Measurements from ENCODE around the gene RPS18. TPM values are rescaled to one million over a fixed set of nuclear protein-coding genes. Genes with fewer than 3 reads are reported as not detected.
A peak's percentile ranks its signal among the peaks of the same experiment; 100 is the strongest.

The RPS18 gene
- total RNA-seq, 2 donors from 2014 or later: 1,188 to 1,719 TPM

DNA sequence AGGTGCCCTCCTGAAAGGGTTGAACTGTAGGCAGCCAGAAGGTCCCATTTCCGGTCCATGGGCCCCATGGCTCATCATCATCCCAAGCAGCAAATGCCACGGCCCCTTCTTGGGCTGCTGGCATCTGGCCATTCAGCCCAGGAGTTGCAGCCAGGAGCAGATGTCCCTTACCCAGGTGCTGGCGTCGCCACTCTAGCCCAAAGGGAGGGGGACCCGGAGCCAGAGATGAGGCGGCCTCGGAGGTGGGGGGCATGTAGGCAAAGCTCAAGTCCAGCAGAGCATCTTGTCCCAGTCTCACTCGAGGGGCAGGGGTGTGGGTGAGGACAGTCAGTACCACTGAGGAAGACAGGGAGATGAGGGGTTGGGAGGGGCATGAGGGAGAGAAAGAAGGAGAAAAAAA is 33.2 kb downstream of the RPS18 start:
- Histone ChIP-seq H3K4me1 (peaks cover 0 to 13% of the 10 kb centered on the region in 2 donors), H3K4me3 (no peak overlapping the region), H3K27ac (no peak overlapping the region), H3K9me3 (no peaks in the 10 kb centered on the region), H3K27me3 (no peaks in the 10 kb centered on the region), H3K36me3 (peaks cover 23% of the 10 kb centered on the region)
- DNase-seq (ENCODE audit: low spot score): no peak
- TF ChIP-seq, protein P1, sequence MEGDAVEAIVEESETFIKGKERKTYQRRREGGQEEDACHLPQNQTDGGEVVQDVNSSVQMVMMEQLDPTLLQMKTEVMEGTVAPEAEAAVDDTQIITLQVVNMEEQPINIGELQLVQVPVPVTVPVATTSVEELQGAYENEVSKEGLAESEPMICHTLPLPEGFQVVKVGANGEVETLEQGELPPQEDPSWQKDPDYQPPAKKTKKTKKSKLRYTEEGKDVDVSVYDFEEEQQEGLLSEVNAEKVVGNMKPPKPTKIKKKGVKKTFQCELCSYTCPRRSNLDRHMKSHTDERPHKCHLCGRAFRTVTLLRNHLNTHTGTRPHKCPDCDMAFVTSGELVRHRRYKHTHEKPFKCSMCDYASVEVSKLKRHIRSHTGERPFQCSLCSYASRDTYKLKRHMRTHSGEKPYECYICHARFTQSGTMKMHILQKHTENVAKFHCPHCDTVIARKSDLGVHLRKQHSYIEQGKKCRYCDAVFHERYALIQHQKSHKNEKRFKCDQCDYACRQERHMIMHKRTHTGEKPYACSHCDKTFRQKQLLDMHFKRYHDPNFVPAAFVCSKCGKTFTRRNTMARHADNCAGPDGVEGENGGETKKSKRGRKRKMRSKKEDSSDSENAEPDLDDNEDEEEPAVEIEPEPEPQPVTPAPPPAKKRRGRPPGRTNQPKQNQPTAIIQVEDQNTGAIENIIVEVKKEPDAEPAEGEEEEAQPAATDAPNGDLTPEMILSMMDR (IDR thresholded peaks at IDR 0.05): no peak

DNA sequence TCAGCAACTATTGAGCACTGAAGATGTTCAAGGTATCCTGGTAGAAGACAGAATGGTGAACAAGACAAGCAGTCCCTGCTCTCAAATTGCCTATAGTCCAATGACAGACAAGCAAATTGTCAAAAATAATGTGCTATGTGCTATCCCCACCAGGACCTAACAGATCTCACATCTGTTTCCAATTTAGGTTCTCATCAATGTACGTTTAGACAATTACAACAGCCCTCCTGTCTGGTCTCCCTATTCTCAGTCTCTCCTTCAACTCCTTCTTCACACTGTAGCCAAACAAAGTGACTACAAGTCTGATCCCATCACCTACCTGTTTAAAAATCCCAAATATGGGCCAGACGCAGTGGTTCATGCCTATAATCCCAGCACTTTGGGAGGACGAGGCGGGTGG is 34.5 kb downstream of the RPS18 start:
- TF ChIP-seq, protein P1 (IDR thresholded peaks at IDR 0.05): no peak
- DNase-seq (ENCODE audit: low spot score): no peak
- H3K36me3 ChIP-seq: peaks cover 27% of the 10 kb centered on the region
- peaks cover 0 to 4% of the 10 kb centered on the region in 2 donors for H3K4me1 ChIP-seq
- H3K27ac ChIP-seq: no peak overlapping the region
- H3K27me3 ChIP-seq: no peaks in the 10 kb centered on the region
- no peaks in the 10 kb centered on the region for H3K9me3 ChIP-seq
- no peak overlapping the region for H3K4me3 ChIP-seq

DNA sequence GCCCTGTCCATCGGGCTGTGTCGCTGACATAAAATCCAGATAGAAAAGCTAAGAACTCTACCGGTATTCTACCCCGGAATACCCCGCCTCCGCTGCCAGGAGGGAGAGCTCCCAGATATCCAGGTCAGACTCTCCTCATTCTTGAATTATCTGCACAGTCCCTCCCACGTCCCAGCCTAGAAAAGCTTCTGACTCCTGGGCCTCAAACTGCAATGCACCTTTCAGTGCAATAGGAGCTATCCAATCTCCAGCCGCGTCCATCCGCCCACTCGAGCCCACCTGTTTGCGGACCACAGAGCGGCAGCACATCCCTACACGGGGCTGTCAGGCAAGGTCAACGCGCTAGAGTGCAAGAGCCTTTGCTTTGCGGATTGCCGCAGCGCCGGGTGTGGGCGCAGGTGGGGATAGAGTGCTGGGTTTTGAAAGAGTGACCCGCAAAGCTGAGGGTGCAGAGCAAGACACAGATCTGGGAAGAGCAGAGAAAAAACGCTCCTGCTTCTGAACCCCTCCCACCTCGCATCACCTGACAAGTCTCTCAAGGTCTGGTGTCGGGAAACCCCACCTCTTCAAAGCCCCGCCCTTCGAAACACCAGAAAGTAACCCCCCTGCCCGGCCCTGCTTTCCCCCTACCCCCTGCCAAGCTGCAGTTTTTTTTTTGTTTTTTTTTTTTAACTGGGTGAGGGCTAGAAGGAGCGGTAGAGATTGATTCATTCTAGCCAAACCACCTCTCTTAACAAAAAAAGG is 40.7 kb downstream of the RPS18 start:
- H3K36me3 ChIP-seq: peaks cover 3% of the 10 kb centered on the region
- peaks cover 0 to 44% of the 10 kb centered on the region in 2 donors for H3K4me1 ChIP-seq
- DNase-seq (ENCODE audit: low spot score): no peak
- no peaks in the 10 kb centered on the region for H3K27me3 ChIP-seq
- TF ChIP-seq, protein P1 (IDR thresholded peaks at IDR 0.05): no peak
- H3K9me3 ChIP-seq: no peaks in the 10 kb centered on the region
- H3K4me3 ChIP-seq: peak overlapping the region; percentile 75 to 80
- peak overlapping the region; percentile 89 to 91 for H3K27ac ChIP-seq

DNA sequence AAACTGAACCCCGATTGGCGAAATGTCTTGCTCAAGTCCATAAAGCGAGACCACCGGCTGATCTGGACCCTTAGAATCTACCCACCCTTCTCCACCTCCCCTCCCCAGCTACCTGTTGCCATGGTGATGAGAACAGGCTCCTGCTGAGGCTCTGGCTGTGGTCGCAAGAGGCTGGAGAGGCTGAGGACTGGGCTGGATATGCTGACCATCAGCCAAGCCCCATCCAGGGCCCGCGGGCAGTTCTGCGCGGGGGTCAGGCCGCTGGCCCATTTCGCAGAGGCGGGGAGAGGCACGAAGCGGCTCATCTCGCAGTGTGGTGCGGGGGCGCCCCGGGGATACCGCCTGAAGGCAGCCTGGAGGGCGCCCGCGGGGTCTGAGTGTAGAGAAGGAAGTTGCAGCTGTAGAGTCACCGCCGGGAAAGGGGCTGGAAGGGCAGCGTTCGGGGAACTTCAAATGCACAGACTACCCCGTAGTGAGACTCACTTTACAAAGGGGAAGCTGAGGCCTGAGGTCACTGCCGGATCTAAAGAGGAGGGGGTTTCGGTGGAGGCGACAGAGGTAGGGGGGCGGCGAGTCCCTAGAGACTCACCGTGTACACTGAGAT is 41.3 kb downstream of the RPS18 start:
- H3K36me3 ChIP-seq: peaks cover 3% of the 10 kb centered on the region
- H3K9me3 ChIP-seq: no peaks in the 10 kb centered on the region
- no peaks in the 10 kb centered on the region for H3K27me3 ChIP-seq
- peaks cover 0 to 45% of the 10 kb centered on the region in 2 donors for H3K4me1 ChIP-seq
- peak overlapping the region; percentile 75 to 80 for H3K4me3 ChIP-seq
- peak overlapping the region; percentile 89 to 91 for H3K27ac ChIP-seq
- TF ChIP-seq, protein P1 (IDR thresholded peaks at IDR 0.05): no peak
- peak; percentile 73 for DNase-seq (ENCODE audit: low spot score)

DNA sequence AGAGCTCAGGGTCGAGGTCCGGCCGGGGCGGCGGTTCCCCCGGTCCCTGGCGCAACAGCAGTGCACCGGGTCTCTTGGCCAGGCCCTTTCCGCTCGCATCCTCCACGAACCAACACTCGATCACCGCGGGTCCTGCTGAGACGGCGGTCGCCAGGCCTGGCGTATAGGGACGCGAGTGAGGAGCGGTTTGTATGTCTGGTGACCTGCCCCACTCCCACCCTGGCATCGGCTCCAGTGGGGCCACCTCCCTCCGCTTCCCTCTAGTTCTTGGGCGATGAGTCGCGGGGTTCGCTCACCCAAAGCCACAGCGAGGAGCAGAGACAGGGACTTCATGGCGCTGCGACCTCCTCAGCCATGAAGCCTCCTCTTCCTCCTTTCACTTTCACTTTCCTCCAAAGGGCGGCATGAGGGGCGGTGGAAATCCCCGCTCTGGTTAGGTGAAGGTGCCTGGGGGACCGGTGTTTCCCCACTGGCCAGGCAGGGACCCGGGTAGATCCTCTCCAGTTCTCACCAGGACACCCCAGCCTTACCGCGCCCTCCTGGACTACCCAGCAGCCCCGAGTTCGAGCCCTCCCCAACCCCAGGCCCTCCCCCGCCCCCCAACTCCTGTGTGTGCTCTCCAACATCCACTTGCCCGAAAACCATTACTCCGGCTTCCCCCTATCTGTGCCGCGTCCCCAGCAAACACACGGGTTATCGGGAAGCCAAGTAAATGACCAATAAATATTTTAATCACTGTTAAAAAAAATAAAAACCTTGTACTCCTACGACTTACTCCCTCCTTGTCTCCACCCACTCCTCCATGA is 42.0 kb downstream of the RPS18 start, which contains the start of gene TAPBP:
Gene TAPBP, minus strand, starts transcription at position 370 of the 806 bp plus-strand sequence. Its CDS starts 37 bp downstream, at position 333.
- peaks cover 9% of the 10 kb centered on the region for H3K36me3 ChIP-seq
- no peaks in the 10 kb centered on the region for H3K9me3 ChIP-seq
- TF ChIP-seq, protein P1 (IDR thresholded peaks at IDR 0.05): no peak
- H3K27me3 ChIP-seq: no peaks in the 10 kb centered on the region
- H3K27ac ChIP-seq: peak within 1 kb of the TSS; percentile 89 to 91
- H3K4me3 ChIP-seq: peak within 1 kb of the TSS; percentile 75 to 80
- H3K4me1 ChIP-seq: peaks cover 0 to 52% of the 10 kb centered on the region in 2 donors
- no peak for DNase-seq (ENCODE audit: low spot score)

Data from right atrium auricular region (tissue), 2 donors.